WTC11 (cell line): ENCODE data around the gene SLC9A2.

Experiments
- ATF2 ChIP-seq: sonication (generic); formaldehyde crosslinking; IDR thresholded peaks from 2 replicates; pipeline ENCODE4 v1.8.1; 2022; ENCODE audit warnings: low read depth, missing genetic modification reagents, borderline replicate concordance
- ATF3 ChIP-seq: sonication (generic); formaldehyde crosslinking; conservative IDR thresholded peaks from 2 replicates; pipeline ENCODE4 v1.8.1; 2022; ENCODE audit warnings: mild to moderate bottlenecking, missing genetic modification reagents
- ATF6 ChIP-seq: sonication (generic); formaldehyde crosslinking; IDR thresholded peaks from 2 replicates; pipeline ENCODE4 v1.8.1; 2023; ENCODE audit warnings: mild to moderate bottlenecking, missing genetic modification reagents
- CREB1 ChIP-seq: sonication (generic); formaldehyde crosslinking; IDR thresholded peaks from 2 replicates; pipeline ENCODE4 v1.8.0; 2023; ENCODE audit warnings: mild to moderate bottlenecking, missing genetic modification reagents
- CREM ChIP-seq: sonication (generic); formaldehyde crosslinking; IDR thresholded peaks from 2 replicates; pipeline ENCODE4 v1.8.1; 2022; ENCODE audit warnings: mild to moderate bottlenecking, missing genetic modification reagents, moderate library complexity
- CTCF ChIP-seq: fragments of 200-600 bp; IDR thresholded peaks from 2 replicates; pipeline ENCODE4 v1.8.0; 2022; ENCODE audit warnings: antibody characterized with exemption
- GRHL2 ChIP-seq: fragments of 250-450 bp; sonication (Bioruptor Pico); IDR thresholded peaks from 2 replicates; pipeline ENCODE4 v1.8.0; 2022; ENCODE audit warnings: mild to moderate bottlenecking, moderate library complexity; ENCODE audit not compliant: insufficient replicate concordance, severe bottlenecking
- JAZF1 ChIP-seq: fragments of 250-450 bp; sonication (Bioruptor Pico); IDR thresholded peaks from 2 replicates; pipeline ENCODE4 v1.9.0; 2021; ENCODE audit warnings: moderate library complexity, mild to moderate bottlenecking, inconsistent platforms
- MAX ChIP-seq: sonication (generic); formaldehyde crosslinking; IDR thresholded peaks from 2 replicates; pipeline ENCODE4 v1.8.0; 2022; ENCODE audit warnings: mild to moderate bottlenecking, missing genetic modification reagents
- TEAD1 ChIP-seq: sonication (generic); formaldehyde crosslinking; IDR thresholded peaks from 2 replicates; pipeline ENCODE4 v1.8.0; 2022; ENCODE audit warnings: mild to moderate bottlenecking, missing genetic modification reagents

DNA sequence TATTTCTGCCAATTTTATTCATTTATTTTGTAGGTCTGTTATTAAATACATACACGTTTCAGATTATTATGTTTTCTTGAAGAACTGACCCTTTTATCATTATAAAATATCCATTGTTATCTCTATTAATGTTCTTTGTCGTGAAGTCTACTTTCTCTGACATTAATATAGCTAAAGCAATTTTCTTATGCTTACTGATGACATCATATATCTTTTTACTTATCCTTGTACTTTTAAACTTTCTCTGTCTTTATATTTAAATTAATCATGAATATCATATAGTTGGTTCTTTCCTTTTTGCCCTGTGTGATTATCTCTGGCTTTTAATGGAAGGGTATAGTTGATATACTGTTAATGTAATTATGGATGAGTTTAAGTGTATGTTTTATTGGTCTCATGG lies 36.5 kb upstream of the SLC9A2 start:
- no peak for TF ChIP-seq CTCF
- TF ChIP-seq CREB1: no peak
- no peak for TF ChIP-seq ATF2 (CRISPR knock-in tag)
- no peak for TF ChIP-seq ATF3 (CRISPR knock-in tag)
- TF ChIP-seq MAX (CRISPR knock-in tag): no peak
- no peak for TF ChIP-seq GRHL2 (CRISPR knock-in tag)
- no peak for TF ChIP-seq JAZF1 (CRISPR knock-in tag)
- no peak for TF ChIP-seq TEAD1
- TF ChIP-seq CREM (CRISPR knock-in tag): no peak
- no peak for TF ChIP-seq ATF6 (CRISPR knock-in tag)
